HCT116 (cell line): ENCODE measurements around the gene AP1M1.

Experiments
- CTCF ChIP-seq, 3 experiments: fragments of 200-600 bp in 1 of 3; sonication (generic) in 1 of 3; IDR thresholded peaks in 2 of 3; conservative IDR thresholded peaks in 1 of 3; 2 replicates each; pipeline ENCODE4 v1.5.1; 2012 to 2017; ENCODE audit warnings: low read depth in 2 of 3, low read length in 2 of 3, antibody characterized with exemption in 1 of 3, borderline replicate concordance in 1 of 3, control low read depth in 1 of 3, mild to moderate bottlenecking in 1 of 3, mixed read lengths in 1 of 3, mixed run types in 1 of 3, moderate library complexity in 1 of 3; ENCODE audit not compliant: insufficient read depth in 1 of 3
- MAX ChIP-seq: IDR thresholded peaks from 2 replicates; pipeline ENCODE4 v1.6.1; 2012
- POLR2AphosphoS5 ChIP-seq: IDR thresholded peaks from 2 replicates; pipeline ENCODE4 v1.6.1; 2011; ENCODE audit warnings: mild to moderate bottlenecking, low read depth, low read length, moderate library complexity

GRCh38 chr19:16148443-16149229 is 49.1 kb upstream of the AP1M1 start:
- TF ChIP-seq CTCF (IDR thresholded peaks at IDR 0.05 in 2 of 3, conservative IDR thresholded peaks at IDR 0.05 in 1 of 3; ENCODE audit: borderline replicate concordance in 1 of 3, insufficient read depth in 1 of 3, low read depth in 2 of 3, low read length in 2 of 3) (no peak), MAX (no peak), POLR2AphosphoS5 (no peak)
